GM18870 (cell line): ENCODE measurements around the gene BAD.

Source experiments
- ATAC-seq: cut with Tn5 transposase; IDR thresholded peaks from one replicate; pipeline ENCODE4 v1.9.1; 2021; ENCODE audit warnings: moderate library complexity; ENCODE audit not compliant: unreplicated experiment

Gene BAD

DNA sequence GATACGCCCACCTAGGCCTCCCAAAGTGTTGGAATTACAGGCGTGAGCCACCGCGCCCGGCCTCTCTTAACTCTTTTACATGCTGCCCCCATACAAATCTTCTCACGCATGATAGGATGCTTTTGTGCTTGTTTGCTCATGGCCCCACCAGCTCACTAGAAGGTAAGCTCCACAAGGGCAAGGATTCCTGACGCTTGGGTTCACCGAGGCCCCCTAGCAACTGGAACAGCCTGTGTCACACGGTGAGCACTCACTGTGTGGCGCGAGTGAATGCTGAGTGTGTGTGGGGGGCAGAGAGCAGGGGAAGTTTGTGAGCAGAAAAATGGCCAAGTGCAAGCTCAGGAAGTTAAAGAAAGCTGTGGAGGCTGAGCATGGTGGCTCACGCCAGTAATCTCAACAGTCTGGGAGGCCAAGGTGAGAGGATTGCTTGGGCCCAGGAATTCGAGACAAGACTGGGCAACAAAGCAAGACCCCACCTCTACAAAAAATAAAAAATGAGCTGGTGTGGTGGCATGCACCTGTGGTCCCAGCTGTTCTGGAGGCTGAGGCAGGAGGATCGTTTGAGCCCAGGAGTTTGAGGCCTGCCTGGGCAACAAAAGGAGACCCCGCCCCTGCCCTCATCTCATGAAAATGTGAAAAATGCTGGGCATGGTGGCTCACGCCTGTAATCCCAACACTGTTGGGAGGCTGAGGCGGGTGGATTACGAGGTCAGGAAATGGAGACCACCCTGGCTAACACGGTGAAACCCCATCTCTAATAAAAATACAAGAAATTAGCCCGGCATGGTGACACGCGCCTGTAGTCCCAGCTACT is 2.3 kb downstream of the BAD start:
- no peak for ATAC-seq

DNA sequence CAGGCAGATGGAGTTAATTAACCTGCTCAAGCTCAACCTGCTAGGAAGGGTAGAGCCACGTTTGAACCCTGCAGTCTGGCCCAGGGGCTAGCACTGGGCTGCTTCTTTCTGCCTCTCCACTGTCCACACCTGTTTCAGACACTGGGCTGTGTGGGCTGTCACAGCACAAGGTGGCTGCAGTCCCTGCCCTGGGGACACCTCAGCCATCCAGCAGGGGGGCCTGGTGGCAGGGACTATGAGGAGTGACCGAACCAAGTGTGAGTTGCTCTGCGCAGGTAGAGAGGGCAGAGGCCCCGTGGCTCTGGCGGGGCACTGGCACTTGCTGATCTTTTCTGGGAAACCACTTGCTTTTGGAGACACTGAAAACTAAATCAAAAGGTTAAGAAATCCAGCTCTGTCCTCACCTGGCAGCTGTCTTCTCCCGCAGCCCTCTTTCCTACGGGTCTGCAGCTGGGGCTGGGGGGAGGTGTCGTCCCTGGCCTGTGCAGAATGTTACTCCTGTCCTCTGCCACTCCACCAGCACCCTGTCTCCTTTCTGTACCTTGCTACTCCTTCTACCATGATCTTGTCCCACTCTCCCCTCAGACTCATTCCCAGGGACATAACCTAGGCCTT is 5.8 kb downstream of the BAD start:
- no peak for ATAC-seq

DNA sequence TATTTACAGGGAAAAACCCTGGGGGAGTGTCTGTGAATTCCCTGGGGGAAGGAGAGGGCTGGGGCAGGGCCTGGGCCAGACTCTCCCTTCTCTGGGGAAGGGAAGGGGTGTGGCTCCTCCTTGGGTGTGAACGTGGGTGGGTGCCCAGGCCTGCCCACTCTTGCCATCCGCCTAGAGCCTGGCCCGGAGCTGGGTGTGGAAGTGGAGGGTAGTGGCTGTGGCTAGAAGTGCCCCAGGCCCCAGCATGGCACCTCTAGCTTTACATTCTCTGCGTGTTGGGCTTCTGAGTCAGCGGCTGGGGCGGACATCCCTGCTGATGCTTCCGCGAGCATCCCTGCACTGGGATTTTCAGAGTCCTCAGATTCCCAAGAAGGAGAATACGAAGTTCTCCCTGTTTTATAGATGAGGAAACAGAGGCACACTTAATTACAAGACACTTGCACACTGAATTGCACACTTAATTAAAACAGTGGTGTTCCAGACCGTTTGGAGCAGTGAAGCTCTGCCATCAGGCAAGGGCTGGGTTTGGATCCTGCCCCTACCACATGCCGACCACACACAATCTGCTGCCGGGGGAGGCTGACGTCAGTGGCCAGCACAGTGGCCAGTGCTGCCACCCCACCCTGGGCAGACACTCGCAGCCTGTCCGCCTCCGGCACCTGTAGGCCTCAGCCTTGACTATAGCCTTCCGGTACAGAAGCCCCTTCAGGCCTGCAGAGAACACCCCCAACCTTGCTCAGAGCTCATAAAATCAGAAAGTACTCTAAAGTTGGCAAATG is 7.6 kb downstream of the BAD start:
- ATAC-seq, result no peak

DNA sequence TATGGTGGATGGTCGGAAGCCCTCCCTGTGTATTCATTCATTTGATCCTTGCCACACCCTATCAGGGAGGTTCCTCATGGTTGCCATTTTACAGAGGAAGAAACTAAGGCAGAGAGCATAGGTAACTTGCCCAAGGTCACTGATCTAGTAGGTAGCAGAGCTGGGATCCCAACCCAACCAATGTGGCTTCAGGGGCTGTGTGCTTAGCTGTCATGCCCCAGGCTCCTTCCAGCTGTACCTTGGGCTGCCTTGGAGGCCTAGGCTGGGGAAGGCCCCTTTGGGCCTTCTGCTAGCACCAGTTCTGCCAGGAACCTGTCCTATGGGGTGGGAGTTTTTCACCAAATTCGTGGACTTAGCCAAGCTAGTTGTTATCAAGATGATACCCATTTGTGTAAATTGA is 8.6 kb downstream of the BAD start:
- no peak for ATAC-seq

DNA sequence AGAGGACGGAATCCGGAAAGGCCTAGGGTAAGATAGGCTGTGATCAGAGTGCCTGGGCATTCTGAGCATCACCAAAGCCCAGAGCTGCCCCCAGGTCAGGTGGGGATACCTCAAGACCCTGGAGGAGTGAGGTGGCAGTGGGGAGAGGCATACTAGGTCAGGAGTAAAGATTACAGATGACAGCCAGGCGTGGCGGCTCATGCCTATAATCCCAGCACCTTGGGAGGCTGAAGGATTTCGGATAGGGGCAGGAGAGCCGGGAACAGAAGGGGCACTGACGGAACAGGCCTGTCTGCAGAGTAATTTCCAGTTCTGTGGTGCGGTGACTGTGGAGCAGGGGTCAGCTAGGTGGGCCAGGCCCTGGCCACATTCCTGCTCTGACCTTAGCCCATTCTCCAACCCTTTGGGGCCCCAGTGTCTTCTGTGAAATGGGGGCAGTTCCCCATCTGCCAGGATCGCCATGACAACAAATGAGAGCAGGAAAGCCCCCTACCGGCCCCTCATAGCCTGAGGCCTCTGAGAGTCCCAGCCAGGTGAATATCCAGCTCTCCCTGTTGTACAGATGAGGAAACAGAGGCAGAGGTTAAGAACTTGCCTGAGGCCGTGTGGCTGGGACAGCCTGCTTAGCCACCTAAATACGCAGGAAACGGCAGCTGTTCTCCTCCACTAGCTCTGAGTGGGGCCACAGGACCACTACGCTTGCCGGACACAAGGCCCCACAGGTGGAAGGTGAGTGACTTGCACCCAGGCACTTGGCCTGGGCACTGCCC is 9.2 kb downstream of the BAD start:
- no peak for ATAC-seq

DNA sequence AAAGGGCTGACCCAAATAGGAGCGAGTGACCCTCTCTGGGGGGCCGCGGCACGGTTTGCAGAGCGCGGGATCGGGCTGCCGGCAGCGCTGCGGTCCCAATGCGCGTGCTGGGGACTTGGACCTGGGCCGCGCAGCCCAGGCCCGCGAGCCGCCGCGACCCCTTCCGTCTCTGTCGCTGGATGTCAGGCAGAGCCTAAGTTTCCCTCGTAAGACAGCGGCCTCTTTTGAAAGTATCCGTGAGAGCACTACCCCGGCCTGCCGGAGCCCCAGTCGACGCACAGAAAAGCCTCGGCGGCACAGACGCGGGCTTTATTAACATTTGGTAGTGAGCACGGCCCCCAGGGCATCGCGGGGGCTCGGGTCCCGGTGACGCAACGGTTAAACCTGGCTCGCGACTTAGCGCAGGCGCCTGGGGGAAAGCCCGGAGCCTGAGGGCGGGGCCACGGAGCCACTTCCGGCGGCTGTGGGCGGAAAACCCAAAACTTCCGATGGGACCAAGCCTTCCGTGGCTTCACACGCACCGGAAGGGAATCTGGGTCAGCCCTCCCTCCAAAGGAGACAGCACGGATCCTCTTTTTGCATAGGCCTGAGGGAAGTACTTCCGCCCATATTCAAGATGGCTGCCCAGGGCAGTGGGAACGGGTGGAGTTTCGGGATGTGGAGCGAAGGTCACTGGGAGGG is 14.8 kb downstream of the BAD start:
- peak; percentile 68 for ATAC-seq

DNA sequence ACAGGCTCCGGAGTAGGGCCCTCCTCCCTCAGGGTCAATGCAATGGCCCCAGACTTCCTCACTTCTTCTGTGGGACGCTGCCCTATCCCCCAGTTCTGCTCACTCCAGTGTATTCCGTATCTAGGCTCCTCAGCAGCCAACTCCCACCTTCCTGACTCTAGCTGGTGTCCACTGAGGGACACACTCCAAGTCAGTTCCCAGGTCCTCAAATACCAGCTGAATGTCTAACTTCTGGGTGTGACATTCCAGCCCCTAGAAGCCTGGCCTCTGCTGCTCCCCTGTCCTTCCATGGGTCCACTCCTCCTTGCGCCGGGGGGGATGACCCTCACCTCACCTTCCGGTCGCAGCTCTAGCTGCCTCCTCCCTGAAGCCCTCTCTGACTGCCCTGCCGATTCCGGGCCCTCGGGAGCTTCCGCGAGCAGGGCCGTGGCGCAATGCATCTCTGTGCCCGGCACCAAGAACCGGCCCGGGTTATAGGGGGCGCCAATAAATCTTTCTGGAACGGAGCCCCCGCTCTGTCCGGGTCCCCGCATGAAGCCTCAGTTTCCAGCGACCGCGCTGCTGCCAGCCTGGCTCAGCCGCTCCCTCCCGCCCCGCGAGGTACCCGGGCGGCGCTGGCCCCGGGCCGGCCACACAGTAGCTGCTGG is 15.4 kb downstream of the BAD start:
- ATAC-seq, result peak; percentile 1

DNA sequence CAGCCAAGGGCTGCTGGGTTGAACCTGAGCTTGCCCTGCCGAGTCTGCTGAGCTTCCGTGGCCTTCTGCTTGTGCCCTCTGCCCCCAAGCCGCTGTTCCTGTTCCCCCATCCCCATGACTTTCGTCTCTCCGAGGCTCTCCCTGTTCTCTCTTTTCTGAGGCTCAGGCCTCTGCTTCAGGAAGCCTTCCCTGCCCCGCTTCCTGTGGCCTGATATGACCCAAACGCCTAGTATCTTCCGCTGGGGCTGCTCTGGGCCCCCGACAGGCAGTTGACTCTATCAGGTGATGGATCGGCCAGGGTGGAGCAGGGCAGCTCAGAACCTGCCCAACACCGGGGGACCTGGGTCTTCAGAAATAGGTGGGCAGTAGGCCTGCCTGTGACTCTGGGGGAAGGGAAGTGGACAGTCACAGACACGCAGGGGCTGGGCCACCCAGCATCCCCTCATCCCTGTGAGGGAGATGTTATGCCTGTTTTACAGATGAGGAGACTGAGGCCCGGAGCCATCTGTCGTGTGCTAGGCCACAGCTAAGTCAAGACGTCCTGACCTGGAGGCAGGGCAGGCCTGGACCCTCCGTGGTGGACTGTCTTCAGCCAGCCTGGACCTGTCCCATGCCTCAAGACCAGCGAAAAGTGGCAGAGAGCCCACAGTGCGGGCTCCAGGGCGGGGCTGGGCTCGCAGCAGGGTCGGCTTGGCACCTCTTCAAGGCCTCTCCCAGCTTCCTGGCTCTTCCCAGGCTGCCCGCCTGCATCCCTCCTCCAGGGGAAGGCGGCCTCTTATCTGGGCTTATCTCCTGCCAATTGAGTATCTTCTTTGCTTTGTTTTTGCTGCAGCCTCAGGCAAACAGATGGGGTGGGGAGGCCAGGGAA is 16.2 kb downstream of the BAD start:
- ATAC-seq, result no peak

DNA sequence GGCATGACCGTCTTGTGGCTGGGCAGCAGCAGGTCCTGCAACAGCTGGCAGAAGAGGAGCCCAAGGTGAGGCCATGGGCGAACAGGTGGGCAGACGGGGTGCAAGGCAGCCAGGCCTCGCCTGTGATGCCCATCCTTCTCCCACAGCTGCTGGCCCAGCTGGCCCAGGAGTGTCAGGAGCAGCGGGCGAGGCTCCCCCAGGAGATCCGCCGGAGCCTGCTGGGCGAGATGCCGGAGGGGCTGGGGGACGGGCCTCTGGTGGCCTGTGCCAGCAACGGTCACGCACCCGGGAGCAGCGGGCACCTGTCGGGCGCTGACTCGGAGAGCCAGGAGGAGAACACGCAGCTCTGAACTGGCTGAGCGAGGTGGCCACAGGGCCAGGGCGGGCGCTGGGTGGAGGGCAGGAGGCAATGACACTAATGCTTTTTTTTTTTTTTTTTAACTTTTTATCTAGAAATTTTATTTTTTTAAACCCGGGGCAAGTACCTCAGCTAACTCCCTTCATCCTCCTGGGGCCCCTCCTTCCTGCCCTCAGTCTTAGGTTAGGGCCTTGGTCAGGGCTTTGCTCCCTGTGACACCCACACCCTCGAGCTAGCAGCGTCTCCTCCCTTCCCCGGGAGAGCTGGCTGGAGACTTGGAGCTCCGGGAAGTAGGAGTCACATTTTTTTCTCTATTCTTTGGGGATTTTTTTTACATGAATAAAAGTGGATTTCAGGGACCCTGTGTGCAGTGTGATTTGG is 17.1 kb downstream of the BAD start:
- no peak for ATAC-seq

DNA sequence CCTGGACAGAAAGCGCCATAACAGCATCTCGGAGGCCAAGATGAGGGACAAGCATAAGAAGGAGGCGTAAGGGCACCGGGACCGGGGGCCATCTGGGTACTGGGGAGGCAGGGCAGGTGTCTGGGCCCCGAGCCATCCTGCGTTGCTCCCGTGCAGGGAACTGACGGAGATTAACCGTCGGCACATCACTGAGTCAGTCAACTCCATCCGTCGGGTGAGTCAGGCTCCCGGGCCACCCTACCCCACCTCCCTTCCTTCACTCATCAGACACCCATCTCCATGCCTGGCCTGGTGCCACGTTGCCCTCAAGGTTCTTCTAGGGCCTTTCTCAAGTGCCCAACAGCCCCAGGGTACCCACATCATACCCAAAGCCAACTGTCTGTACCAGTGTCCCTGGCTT is 18.1 kb downstream of the BAD start:
- no peak for ATAC-seq

DNA sequence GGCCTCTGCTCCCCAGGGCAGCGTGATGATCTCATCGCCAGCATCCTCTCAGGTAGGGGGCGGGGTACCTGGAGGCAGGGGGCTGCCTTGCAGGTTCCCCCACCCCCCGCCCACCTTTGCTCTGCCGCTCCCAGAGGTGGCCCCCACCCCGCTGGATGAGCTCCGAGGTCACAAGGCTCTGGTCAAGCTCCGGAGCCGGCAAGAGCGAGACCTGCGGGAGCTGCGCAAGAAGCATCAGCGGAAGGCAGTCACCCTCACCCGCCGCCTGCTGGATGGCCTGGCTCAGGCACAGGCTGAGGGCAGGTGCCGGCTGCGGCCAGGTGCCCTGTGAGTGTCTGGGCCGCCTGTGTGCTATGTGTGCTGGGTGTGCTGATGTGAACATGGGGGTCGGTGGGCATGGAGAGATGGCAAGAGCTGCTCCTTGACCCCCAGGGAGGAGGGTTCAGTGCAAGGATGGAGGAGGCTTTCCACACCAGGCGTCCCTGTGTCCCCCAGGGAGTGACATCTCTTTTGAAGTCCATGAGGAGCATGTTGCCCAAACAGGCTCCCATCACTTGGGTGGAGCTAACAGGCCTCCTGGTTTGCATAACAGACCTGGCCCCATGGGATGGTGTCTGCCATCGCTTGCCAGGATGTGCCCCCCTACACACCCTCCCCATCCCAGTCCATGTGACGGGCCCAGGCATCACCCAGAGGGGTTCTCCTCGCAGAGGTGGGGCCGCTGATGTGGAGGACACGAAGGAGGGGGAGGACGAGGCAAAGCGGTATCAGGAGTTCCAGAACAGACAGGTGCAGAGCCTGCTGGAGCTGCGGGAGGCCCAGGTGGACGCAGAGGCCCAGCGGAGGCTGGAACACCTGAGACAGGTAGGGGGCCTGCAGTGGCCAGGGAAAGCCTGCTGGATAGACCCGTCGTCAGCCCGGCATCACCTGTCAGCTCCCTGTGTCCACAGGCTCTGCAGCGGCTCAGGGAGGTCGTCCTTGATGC is 19.0 kb downstream of the BAD start:
- no peak for ATAC-seq

DNA sequence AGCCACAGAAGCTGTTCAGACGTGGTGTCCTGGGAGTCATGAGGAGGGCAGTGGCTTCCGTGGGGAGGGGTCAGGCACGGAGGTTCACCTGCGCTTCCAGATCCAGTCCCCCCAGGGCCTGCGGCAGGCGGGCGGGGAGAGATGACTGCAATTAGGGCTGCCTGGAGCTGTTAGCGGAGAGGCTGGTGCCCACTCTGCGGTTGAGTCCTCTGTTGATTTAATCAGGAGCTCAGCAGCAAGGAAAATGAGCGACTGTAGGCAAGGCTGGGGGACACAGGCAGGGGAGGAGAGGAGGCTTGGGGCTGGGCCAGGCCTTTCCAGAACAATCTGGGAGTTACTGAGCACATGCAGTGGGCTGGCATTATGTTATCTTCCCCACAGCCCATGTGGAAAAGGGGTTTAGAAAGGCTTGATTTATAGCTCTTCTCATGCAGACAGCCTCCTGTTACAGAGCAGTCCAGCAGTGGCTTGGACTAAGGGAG is 20.1 kb downstream of the BAD start:
- ATAC-seq, result no peak

DNA sequence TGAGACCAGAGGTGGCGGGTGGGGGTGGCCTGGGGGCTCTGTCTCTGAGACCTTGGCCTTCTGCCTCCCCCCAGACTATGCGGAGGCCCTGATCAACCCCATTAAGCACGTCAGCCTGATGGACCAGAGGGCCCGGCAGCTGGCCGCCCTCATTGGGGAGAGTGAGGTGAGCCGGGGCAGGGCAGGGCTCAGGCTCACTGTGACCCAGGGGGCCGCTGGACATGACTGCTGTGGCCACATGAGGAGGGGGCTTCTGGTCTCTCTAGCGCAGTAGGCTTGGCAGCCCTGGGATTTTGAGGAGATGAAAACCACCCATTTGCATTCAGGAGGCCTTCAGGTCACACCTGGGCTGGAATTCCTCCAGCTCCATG is 20.5 kb downstream of the BAD start:
- no peak for ATAC-seq

DNA sequence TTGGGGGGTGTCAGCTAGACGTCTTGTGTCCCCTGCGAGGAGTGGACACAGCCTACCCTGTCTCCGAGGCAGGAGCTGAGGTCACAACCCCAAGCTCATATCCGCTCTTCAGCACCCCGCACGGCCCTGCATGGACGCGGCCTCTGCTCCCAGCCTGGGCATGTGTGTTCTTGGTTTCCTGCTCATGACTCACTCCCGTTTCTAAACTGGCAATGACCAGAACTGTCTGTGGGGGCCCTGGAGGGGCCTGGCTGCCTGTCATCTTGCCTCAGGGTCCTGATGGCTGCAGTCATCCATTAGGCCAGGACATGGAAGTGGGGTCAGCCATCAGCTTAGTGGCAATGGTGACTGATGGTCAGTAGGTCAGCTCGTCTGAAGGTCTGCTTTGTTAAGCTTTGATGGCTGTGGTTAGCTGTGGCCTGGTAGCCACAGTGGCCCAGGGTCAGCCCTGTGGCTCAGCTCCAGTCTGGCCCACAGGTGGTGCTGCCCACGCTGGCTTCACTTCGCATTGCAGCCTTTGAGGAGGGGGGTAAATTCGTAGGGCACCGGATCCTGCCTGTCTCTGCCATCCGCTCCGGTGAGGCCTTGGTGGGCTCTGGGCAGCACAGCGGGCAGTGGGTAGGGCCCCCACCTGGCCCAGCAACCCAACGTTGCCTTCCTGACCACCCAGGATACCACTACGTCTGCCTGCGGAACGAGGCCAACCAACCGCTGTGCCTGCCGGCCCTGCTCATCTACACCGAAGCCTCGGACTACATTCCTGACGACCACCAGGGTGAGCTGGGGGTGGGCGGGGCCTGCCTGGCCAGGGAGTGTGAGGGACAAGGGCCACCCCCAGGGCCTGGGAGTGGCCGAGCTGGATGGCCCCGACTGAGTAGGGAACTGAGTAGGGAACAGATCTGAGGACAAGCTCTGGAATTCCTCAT is 21.2 kb downstream of the BAD start:
- no peak for ATAC-seq

DNA sequence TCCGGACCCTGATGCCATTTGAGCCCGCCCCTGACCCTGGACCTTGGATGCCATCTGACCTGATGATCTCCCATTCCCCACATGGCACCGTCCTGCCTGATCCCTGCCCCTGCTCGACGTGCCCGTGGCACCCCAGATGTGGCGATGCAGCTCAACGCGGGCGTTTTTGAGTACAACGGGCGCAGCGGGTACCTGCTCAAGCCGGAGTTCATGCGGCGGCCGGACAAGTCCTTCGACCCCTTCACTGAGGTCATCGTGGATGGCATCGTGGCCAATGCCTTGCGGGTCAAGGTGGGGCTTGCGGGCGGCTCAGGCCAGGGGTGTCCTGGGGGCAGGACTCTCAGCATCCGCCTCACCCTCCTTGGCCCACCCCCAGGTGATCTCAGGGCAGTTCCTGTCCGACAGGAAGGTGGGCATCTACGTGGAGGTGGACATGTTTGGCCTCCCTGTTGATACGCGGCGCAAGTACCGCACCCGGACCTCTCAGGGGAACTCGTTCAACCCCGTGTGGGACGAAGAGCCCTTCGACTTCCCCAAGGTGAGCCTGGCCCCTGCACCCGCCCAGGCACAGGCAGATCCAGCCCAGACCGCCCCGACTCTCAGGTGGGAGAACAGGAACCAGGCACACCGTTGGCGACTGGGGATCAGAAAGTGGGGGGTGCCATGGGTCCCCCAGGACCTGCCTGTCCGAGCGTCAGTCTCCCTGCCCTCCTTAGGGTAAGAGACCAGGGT is 22.0 kb downstream of the BAD start:
- no peak for ATAC-seq
